Measurements from ENCODE around the gene RMND1.

DNA sequence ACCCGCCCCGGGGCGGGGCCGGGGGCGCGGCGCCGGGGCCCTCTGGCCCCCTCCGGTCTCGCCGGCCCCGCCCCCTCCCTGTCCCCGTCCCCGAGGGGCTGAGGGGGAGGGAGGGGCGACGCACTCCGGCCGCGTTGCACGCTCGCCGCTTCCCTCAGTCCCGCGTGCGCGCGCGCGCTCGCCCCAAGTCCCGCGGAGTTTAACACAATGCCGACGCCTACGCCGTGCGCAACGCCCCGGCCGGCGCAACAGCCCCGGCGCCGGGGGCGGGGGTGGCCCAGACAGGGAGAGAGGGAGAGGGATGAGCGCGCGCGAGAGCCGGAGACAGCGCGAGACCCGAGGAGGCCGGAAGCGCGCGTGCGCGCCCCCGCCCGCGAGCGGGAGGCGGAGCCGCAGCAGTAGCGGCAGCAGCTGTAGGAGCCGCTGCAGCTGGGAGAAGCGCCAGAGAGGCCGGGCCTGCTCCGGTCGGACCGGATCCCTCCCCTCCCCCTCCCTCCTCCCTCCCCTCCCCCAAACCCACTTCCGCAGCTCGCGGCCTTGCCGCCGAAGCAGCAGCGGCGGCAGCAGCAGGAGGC is 61.6 kb downstream of the RMND1 start:
- TF ChIP-seq, protein P1, sequence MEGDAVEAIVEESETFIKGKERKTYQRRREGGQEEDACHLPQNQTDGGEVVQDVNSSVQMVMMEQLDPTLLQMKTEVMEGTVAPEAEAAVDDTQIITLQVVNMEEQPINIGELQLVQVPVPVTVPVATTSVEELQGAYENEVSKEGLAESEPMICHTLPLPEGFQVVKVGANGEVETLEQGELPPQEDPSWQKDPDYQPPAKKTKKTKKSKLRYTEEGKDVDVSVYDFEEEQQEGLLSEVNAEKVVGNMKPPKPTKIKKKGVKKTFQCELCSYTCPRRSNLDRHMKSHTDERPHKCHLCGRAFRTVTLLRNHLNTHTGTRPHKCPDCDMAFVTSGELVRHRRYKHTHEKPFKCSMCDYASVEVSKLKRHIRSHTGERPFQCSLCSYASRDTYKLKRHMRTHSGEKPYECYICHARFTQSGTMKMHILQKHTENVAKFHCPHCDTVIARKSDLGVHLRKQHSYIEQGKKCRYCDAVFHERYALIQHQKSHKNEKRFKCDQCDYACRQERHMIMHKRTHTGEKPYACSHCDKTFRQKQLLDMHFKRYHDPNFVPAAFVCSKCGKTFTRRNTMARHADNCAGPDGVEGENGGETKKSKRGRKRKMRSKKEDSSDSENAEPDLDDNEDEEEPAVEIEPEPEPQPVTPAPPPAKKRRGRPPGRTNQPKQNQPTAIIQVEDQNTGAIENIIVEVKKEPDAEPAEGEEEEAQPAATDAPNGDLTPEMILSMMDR (IDR thresholded peaks at IDR 0.05; ENCODE audit: low read depth, low read length): no peak
- TF ChIP-seq EZH2phosphoT487 (IDR thresholded peaks at IDR 0.05; ENCODE audit: low read depth): no peak
